Activated CD4-positive, alpha-beta memory T cell treated with anti-CD3 and anti-CD28 coated beads, Interleukin-2, amount 10 ng/mL, durations not matched to agents 7 days and 5 days (primary cell): ENCODE results near the gene IFITM10. TPM values are rescaled to one million over a fixed set of nuclear protein-coding genes. Genes with fewer than 3 reads are reported as not detected.

Experiments
- CTCF ChIA-PET: fragments of 350-600 bp; sonication (Branson Sonifier 250); formaldehyde crosslinking; loops from one replicate; lab custom pipeline; 2021; ENCODE audit warnings: antibody characterized with exemption, inconsistent platforms; lab: Charles Lee
- POLR2A ChIA-PET: fragments of 350-600 bp; sonication (Branson Sonifier 250); formaldehyde crosslinking; loops from one replicate; lab custom pipeline; 2021; ENCODE audit warnings: antibody characterized with exemption; lab: Charles Lee
- DNase-seq: peaks from one replicate; pipeline ENCODE4 v3.0.0-alpha.2; 2020
- H3K27ac Mint-ChIP-seq: one replicate; pipeline ENCODE4 v1.8.0; 2021; ENCODE audit warnings: mild to moderate bottlenecking, mixed read lengths
- H3K27me3 Mint-ChIP-seq: one replicate; pipeline ENCODE4 v1.8.0; 2021; ENCODE audit warnings: mixed read lengths
- H3K36me3 Mint-ChIP-seq: one replicate; pipeline ENCODE4 v1.8.0; 2021; ENCODE audit warnings: low read depth, mixed read lengths
- H3K4me1 Mint-ChIP-seq: one replicate; pipeline ENCODE4 v1.8.0; 2021; ENCODE audit warnings: mixed read lengths
- H3K4me3 Mint-ChIP-seq: one replicate; pipeline ENCODE4 v1.8.0; 2021; ENCODE audit warnings: mild to moderate bottlenecking, mixed read lengths
- H3K9me3 Mint-ChIP-seq: one replicate; pipeline ENCODE4 v1.8.0; 2021; ENCODE audit warnings: mixed read lengths
- total RNA-seq, 2 experiments: library from RNA; stranded (reverse); gene quantifications; one replicate each; pipeline ENCODE4 v1.2.3, GENCODE V29; 2021

Gene IFITM10
- total RNA-seq, 2 experiments from 2014 or later = 0.70 to 1.3 TPM

DNA sequence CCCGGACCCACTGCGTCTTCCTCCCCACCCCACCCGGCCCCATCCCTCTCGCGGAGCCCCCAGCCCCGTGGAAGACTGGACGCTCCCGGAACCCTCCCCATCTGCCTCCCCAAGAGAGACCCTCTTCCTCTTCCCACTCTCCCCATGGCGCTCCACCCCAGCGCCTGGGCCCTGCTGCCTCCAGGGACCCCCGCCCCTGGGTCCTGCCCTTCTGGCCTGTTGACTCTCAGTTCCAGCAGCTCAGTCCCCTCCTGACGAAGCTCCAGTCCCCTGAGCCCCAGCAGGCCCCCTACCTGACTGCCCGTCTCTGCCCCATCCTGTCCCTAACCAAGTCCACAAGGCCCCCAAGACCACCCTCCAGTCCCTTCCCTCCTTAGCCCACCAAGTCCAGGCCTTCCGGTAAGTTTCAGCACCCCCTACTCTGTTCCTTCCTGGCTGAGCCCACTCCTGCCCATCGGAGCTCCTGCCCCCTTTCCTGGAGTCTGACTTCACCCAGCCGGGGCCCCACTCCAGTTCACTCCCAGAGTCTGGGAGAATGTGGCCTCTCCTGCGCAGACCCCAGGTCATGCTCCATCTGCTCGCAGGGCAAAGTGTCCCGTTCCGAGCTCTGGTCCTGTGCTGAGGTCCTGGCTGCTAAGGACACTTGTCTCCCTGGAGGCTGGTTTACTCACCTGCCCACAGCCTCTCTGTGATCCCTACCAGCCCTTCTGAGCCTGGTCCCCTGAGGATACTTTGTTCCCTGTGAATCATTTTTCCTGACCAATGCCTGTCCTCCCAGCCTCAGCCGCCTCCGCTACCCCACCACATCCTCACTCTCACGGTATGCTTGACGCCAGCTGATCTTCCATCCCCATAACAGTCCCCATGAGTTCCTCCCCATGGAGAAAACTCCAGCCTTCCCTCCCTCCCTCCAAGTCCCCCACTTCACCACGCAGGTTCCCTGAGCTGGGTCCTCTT lies 722 bp downstream of the IFITM10 start:
- peaks cover 17% of the 10 kb centered on the region for H3K27me3 Mint-ChIP-seq
- ChIA-PET CTCF (no interaction called here), POLR2A (no interaction called here)
- peaks cover 10% of the 10 kb centered on the region for H3K4me1 Mint-ChIP-seq
- no peak for DNase-seq
- H3K9me3 Mint-ChIP-seq = peaks cover 10% of the 10 kb centered on the region
- H3K36me3 Mint-ChIP-seq = peaks cover 3% of the 10 kb centered on the region
- no peak overlapping the region for H3K27ac Mint-ChIP-seq
- no peak overlapping the region for H3K4me3 Mint-ChIP-seq

DNA sequence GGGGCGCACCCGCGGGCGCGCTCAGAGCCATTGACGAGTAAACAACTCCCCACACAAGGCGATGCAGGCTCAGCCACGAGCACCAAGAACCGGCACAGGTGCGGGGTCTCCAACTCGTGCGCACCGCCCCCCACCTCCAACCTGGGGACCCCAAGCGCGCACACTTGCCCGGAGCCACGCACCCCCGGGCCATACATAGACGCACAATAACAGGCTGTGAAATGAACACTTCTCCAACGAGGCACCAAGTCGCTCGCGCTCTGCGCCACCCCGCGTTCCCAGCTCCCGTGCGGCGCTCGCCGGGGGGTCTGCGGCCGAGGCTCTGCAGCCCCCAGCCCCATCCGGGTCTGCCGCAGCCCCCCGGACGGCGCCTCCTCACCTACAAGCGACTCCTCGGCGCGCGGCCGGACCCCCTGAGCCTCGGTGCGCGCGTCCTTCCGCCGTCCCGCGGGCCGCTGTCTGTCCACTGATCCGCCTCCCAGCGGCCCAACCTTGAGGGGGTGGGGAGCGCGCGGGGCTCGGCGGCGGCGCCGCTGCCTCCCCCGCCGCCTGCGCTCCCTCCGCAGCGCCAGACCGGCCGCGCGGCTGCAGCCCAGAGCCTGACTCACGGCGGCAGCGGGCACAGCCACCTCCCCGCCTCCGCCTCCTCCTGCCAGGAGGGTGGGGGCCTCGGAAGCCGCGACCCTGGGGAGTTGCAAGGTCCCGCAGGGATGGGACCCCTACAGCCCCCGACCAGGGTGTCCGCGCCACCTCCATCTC lies 1.6 kb downstream of the IFITM10 start:
- Mint-ChIP-seq H3K36me3 (peaks cover 3% of the 10 kb centered on the region), H3K4me1 (peaks cover 10% of the 10 kb centered on the region), H3K27ac (no peak overlapping the region), H3K4me3 (no peak overlapping the region), H3K27me3 (peaks cover 17% of the 10 kb centered on the region), H3K9me3 (peaks cover 10% of the 10 kb centered on the region)
- ChIA-PET POLR2A (no interaction called here), CTCF (no interaction called here)
- DNase-seq = no peak

DNA sequence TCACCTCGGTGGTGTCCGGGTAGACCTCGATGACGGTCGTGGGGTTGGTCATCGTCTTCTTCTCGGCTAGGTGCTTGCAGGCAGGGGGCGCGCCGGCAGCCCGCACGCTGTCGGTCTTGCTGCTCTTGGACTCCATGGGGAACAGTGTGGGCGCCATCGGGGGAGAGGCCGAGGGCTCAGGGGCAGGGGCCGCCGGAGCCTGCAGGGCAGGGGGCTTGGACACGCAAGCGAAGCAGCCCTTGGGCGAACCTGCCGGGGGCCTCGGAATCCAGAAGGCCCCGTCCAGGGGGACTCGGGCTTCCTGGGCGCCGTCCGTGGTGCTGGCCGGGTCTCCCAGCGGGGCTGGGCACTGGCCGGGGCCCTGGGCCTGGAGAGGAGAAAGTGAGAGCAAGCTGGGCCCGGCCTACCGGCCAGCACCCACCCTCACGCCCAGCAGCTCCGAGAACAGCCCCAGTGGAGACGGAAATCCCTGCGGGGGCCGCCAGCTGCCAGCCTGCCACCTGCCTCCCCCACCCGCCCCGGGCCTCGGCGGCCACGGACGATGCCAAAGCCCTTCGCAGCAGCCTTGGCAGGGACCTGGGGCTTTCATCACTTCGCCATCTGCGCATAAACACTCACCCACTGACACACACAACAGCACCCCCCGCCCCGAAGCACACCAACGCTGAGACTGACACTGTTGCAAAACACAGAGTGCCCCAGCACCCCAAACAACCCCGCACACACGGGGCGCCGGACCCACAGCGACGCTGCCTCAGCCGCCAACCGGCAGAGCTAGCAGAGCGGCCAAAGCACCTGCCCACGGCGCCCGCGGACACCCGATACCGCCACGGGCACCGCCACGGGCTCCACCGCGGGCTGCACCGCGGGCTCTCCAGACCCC lies 2.4 kb downstream of the IFITM10 start:
- H3K27ac Mint-ChIP-seq = no peak overlapping the region
- H3K4me1 Mint-ChIP-seq = peaks cover 6% of the 10 kb centered on the region
- H3K36me3 Mint-ChIP-seq = peaks cover under 1% of the 10 kb centered on the region
- peaks cover 17% of the 10 kb centered on the region for H3K27me3 Mint-ChIP-seq
- H3K4me3 Mint-ChIP-seq = no peak overlapping the region
- ChIA-PET POLR2A (no interaction called here), CTCF (no interaction called here)
- H3K9me3 Mint-ChIP-seq = peaks cover 10% of the 10 kb centered on the region
- no peak for DNase-seq

DNA sequence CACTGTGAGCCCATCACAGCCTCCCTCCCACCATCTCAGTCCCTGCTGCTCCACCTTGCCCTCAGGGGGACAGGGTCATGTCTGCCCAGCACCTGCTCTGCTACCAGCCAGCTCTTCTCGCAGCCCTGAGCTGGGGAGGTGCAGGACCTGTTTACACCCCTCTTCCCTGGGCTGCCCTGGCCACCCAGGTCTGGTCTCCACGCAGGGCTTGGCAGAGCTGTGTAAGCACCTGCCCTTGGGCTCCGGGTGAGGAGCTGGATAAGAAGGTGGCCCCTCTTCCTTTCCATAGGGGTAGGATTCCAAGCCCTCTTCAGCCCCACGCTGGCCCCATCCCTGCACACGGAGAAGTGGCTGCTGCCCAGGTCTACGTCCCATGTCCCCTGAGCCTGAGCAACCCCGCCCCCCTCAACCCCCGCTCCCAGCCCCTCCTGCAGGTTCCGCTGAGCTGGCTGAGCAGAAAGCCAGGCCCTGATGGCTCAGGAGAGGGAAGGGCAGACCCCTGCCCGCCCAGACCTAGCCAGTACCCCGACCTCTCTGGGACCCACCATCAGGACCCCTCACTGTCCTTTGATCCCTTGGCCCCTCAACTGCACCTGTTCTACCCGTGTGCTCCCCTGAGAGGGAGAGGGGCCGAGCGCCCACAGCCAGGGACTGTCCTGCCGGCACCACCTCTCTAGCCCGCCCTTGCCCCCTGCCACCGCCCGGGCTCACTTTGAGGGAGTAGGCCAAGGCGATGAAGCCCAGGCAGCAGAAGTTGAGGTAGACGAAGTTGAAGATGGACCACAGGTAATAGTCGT lies 3.2 kb downstream of the IFITM10 start:
- Mint-ChIP-seq H3K27me3 (peaks cover 17% of the 10 kb centered on the region), H3K36me3 (no peaks in the 10 kb centered on the region), H3K4me3 (no peak overlapping the region), H3K4me1 (peaks cover 6% of the 10 kb centered on the region), H3K27ac (no peak overlapping the region), H3K9me3 (peaks cover 10% of the 10 kb centered on the region)
- ChIA-PET POLR2A (no interaction called here), CTCF (no interaction called here)
- no peak for DNase-seq

DNA sequence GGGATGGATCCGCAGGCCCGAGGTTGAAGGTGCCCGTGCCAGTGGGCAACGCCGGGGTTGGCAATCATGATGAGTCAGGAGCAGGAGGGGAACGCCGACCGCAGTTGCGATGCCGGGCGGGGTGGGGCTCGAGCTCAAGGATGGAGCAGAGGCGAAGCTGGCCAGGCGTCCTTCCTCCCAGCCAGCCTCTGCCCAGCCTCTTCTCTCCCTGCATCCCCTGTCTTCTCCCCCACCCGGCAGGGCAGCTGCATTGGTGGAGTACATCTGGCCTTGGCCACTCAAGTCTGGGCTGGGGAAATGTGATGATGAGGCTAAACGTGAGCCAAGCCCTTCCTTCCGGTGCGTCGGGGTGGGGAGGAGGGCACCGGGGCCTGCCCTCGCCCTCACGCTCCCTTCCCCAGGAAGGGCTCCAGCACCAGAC lies 3.9 kb downstream of the IFITM10 start:
- CTCF ChIA-PET = no interaction called here
- Mint-ChIP-seq H3K27me3 (peaks cover 17% of the 10 kb centered on the region), H3K4me3 (no peak overlapping the region), H3K4me1 (peaks cover 5% of the 10 kb centered on the region), H3K27ac (no peak overlapping the region), H3K9me3 (peaks cover 10% of the 10 kb centered on the region), H3K36me3 (no peaks in the 10 kb centered on the region)
- POLR2A ChIA-PET = no interaction called here
- no peak for DNase-seq

DNA sequence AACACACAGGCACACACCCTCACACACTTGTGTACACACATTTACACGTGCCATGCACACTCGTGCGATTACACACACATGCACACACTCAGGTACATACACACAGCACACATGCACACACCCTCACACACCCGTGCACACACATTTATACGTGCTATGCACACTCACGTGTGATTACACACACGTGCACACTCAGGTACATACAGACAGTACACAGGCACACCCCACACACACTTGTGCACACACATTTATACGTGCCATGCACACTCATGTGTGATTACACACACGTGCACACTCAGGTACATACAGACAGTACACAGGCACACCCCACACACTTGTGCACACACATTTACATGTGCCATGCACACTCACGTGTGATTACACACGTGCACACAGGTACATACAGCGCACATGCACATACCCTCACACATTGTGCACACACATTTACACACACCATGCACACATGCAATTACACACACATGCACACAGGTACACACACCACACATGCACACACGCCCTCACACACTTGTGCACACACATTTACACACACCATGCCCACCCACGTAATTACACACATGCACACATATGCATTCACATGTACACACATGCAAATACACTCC lies 4.6 kb downstream of the IFITM10 start:
- peaks cover 17% of the 10 kb centered on the region for H3K27me3 Mint-ChIP-seq
- no peak overlapping the region for H3K27ac Mint-ChIP-seq
- ChIA-PET POLR2A (no interaction called here), CTCF (no interaction called here)
- DNase-seq = no peak
- peaks cover 5% of the 10 kb centered on the region for H3K4me1 Mint-ChIP-seq
- H3K9me3 Mint-ChIP-seq = peaks cover 10% of the 10 kb centered on the region
- H3K36me3 Mint-ChIP-seq = no peaks in the 10 kb centered on the region
- no peak overlapping the region for H3K4me3 Mint-ChIP-seq

DNA sequence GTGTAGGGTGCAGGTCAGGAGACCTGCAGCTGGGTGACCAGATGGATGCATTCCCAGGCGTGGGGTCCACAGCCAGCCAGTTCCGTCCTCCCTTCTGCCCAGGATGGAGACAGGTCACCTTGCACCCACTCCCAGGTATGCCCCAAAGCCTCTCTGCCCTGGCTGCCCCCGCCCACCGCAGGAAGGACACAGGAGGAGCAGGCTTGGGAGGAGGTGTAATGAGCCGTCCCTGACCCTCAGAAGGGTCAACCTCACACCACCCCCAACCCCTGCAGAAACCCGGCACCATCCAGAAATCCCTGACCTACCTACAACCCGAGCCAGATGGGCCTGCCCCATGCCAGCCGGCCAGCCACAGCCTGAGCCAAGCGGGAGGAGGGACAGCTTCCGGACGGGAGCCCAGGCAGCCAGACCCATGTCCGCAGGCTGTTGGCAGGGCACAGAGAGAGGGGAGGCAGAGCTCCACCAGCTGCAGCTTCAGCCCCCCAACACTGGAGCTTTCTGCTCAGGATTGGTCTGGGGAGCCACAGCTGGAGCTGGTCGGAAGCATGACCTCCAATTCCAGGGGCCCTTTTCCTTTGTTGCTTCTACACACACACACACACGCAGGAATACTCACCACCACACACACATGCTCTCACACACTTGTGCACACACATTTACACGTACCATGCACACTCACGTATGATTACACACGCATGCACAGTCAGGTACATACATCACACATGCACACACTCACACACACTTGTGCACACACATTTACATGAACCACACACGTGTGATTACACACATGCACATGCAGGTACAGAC lies 5.3 kb downstream of the IFITM10 start:
- Mint-ChIP-seq H3K9me3 (peaks cover 10% of the 10 kb centered on the region), H3K36me3 (no peaks in the 10 kb centered on the region), H3K27ac (no peak overlapping the region), H3K4me3 (no peak overlapping the region), H3K27me3 (peaks cover 16% of the 10 kb centered on the region), H3K4me1 (peaks cover 4% of the 10 kb centered on the region)
- CTCF ChIA-PET = no interaction called here
- no peak for DNase-seq
- POLR2A ChIA-PET = no interaction called here

DNA sequence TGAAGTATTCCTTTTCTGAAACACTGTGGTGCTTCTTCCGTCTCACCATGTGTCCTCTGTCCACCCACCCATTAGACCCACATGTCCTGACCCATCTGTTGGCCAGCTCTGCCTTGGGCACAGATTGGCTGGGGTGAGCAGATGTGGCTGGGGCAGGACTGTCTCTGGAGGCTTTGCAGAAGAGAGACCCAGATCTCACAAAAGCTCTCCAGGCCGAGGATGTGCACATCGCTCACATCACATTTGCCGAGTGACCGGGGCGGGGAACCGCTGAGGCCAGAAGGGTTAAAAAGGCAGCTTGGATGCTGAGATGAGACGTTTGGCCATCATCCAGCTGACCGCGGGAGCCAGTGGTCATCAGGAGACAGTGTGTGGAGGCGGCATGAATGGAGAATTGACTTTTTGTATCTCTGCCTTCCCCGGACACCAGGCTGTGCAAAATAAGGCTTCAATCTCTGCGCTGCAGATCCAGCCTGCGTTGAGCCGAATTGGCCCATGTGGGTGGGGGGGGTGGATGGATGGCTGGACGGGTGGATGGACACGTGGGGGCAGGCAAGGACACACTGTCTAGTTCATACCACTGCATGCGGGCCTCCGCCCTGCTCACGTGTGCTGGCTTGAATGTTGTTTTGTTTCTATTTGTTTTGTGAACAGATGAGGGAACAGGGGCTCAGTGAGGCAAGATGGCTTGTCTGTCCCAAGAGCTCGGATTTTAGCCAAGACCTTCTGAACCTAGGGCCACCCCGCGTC lies 6.1 kb downstream of the IFITM10 start:
- CTCF ChIA-PET = no interaction called here
- no peak for DNase-seq
- Mint-ChIP-seq H3K27ac (no peak overlapping the region), H3K9me3 (peaks cover 10% of the 10 kb centered on the region), H3K36me3 (no peaks in the 10 kb centered on the region), H3K4me3 (no peak overlapping the region), H3K4me1 (no peaks in the 10 kb centered on the region), H3K27me3 (peaks cover 12% of the 10 kb centered on the region)
- POLR2A ChIA-PET = no interaction called here

DNA sequence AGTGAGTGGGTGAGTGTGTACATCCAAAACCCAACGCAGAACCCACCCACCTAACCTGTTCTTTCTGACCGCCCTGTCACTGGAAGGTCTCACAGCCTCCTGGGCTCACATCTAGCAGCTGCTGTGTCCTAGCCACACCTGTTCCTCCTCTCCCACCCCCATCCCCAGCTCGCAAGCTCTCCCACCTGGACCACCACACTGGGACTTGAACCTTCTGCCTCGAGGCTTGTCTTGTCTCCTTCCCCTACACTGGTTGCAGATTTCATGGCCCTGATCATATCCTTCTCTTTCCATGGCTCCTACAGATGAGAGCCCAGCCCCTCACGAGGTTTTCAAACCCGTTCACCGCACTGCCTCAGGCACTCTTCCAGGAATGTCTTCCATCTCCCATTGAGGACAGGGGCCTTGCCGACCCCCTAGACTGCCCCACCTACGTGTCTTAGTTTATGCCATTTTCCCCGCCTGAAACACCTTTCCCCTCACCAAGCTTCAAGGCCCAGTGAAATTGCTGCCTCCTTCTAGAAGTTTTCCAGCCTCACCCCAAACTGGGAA lies 6.7 kb downstream of the IFITM10 start:
- ChIA-PET CTCF (no interaction called here), POLR2A (no interaction called here)
- Mint-ChIP-seq H3K27me3 (peaks cover 15% of the 10 kb centered on the region), H3K4me1 (no peaks in the 10 kb centered on the region), H3K9me3 (peaks cover 10% of the 10 kb centered on the region), H3K36me3 (no peaks in the 10 kb centered on the region), H3K4me3 (no peak overlapping the region), H3K27ac (no peak overlapping the region)
- DNase-seq = no peak

DNA sequence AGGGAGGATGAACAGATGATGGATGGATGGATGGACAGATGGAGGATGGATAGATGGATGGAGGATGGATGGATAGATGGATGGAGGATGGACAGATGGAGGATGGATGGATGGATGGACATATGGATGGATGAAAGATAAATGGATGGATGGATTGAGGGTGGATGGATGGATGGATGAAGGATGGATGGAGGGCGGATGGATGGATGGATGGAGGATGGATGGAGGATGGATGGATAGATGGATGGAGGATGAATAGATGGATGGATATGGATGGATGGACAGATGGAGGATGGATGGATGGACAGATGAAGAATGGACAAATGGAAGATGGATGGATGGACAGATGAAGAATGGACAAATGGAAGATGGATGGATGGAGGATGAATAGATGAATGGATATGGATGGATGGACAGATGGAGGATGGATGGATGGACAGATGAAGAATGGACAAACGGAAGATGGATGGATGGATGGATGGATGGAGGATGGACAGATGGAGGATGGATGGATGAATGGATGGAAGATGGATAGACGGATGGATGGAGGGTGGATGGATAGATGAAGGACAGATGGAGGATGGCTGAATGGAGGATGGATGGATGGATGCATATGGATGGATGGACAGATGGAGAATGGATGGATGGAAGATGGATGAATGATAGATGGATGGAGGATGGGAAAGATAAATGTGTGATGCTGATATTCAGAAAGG lies 7.4 kb downstream of the IFITM10 start:
- ChIA-PET CTCF (no interaction called here), POLR2A (no interaction called here)
- no peaks in the 10 kb centered on the region for H3K4me1 Mint-ChIP-seq
- H3K9me3 Mint-ChIP-seq = peaks cover 14% of the 10 kb centered on the region
- no peak overlapping the region for H3K27ac Mint-ChIP-seq
- peaks cover 13% of the 10 kb centered on the region for H3K27me3 Mint-ChIP-seq
- DNase-seq = no peak
- no peak overlapping the region for H3K4me3 Mint-ChIP-seq
- H3K36me3 Mint-ChIP-seq = no peaks in the 10 kb centered on the region
